Prostate gland (tissue), 2 donors: Measurements from ENCODE around the gene UFC1.

Source experiments
- POLR2A ChIP-seq: fragments of 450-650 bp; IDR thresholded peaks from one replicate; pipeline ENCODE4 v1.6.1; 2016; ENCODE audit warnings: antibody characterized with exemption, mild to moderate bottlenecking
- POLR2AphosphoS5 ChIP-seq: sonication (generic); formaldehyde crosslinking; IDR thresholded peaks from one replicate; pipeline ENCODE4 v1.6.1; 2017; ENCODE audit warnings: antibody characterized with exemption
- TF ChIP-seq, protein P1 (sequence below), 4 experiments: fragments of 200-600 bp in 2 of 4; fragments of 450-650 bp in 2 of 4; sonication (generic) in 2 of 4; IDR thresholded peaks; 1 replicate in 3 of 4; 2 replicates in 1 of 4; pipeline ENCODE4 v1.5.1; 2016 to 2019; ENCODE audit warnings: antibody characterized with exemption in 4 of 4, mild to moderate bottlenecking in 2 of 4, moderate library complexity in 2 of 4

DNA sequence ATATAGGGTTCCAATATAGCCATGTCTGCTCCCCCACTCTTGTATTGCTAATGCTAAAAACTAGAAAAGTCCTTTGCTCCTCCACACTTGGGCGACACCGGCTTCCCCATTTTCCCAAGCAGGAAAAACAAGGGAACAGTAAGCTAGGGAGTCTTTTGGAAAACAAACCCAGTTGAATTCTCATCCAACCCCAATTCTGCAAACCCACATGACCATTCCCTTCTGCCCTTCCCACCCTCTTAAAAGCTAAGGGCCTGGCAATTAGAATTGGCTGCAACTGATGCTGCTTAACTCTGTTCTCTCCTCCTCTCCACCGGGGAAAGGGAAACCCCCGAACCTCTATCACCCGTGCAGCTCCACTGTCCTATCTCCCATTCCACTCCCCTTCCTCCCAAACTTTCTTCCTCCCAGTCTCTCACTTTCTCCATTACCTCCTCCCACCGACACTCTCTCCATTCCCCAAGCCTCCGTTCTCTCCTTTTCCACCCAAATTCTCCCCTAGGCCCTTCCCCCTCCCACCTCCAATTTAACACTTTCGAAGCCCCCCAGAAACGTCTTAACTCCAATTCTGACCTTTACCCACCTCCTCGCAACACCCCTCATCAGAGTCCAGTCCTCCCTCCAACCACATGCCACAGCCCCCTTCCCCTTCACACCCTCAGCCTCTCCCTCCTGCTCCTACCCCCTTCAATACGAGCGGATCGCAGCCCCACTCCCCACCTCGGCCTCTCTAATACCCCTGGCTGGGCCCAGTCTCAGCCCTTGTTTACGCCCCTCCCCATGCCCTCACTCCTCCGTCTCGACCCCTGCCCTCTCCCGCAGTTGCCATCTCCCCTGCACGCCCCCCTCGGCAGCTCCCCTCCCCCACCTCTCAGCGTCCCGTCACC is 22.0 kb upstream of the UFC1 start:
- TF ChIP-seq, protein P1, sequence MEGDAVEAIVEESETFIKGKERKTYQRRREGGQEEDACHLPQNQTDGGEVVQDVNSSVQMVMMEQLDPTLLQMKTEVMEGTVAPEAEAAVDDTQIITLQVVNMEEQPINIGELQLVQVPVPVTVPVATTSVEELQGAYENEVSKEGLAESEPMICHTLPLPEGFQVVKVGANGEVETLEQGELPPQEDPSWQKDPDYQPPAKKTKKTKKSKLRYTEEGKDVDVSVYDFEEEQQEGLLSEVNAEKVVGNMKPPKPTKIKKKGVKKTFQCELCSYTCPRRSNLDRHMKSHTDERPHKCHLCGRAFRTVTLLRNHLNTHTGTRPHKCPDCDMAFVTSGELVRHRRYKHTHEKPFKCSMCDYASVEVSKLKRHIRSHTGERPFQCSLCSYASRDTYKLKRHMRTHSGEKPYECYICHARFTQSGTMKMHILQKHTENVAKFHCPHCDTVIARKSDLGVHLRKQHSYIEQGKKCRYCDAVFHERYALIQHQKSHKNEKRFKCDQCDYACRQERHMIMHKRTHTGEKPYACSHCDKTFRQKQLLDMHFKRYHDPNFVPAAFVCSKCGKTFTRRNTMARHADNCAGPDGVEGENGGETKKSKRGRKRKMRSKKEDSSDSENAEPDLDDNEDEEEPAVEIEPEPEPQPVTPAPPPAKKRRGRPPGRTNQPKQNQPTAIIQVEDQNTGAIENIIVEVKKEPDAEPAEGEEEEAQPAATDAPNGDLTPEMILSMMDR (IDR thresholded peaks at IDR 0.05): no peak
- TF ChIP-seq POLR2A (no peak), POLR2AphosphoS5 (no peak)
